ENCODE measurements around the gene DENND1A. TPM values are rescaled to one million over a fixed set of nuclear protein-coding genes. Genes with fewer than 3 reads are reported as not detected.
"Not testable (repeated sequence)": the region's sequence is repeated elsewhere in the genome, so short reads cannot be mapped to it uniquely, and the experiment has no call there.

The DENND1A gene
- polyA plus RNA-seq, 1 experiment: 16.2 TPM

DNA sequence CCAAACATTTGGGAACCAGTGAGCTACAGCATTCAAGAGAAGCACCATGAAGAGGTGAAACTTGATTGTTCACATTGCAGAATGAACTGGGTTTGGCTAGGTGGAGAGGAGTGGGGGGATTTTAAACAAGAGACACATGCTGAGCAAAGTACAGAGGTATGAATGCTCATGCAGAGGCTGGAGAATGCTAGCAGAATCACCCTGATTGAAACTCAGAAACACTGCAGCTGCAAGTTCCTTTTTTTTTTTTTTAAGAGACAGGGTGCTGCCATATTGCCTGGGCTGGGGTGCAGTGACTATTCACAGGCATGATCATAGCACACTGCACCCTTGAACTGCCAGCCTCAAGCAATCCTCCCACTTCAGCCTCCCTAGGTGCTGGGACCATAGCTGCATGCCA, 35.1 kb downstream of the DENND1A start:
- DNase-seq (ENCODE audit: low read depth, low spot score): no peak
- TF ChIP-seq, protein P1, sequence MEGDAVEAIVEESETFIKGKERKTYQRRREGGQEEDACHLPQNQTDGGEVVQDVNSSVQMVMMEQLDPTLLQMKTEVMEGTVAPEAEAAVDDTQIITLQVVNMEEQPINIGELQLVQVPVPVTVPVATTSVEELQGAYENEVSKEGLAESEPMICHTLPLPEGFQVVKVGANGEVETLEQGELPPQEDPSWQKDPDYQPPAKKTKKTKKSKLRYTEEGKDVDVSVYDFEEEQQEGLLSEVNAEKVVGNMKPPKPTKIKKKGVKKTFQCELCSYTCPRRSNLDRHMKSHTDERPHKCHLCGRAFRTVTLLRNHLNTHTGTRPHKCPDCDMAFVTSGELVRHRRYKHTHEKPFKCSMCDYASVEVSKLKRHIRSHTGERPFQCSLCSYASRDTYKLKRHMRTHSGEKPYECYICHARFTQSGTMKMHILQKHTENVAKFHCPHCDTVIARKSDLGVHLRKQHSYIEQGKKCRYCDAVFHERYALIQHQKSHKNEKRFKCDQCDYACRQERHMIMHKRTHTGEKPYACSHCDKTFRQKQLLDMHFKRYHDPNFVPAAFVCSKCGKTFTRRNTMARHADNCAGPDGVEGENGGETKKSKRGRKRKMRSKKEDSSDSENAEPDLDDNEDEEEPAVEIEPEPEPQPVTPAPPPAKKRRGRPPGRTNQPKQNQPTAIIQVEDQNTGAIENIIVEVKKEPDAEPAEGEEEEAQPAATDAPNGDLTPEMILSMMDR (IDR thresholded peaks at IDR 0.05; ENCODE audit: low read depth, low read length): no peak
- ChIA-PET POLR2A (no interaction called here), CTCF (interaction anchor here (0.6 kb wide), 1 partner anchor 110 kb away, joined by 4 read pairs; no protein-coding TSS in a partner anchor)
- H3K27me3 ChIP-seq (ENCODE audit: control insufficient read depth, insufficient read depth, low read length): no peaks in the 10 kb centered on the region
- no peak overlapping the region for H3K27ac ChIP-seq (ENCODE audit: low read depth, low read length)
- H3K9me3 ChIP-seq (ENCODE audit: control insufficient read depth, insufficient read depth, low read length): no peaks in the 10 kb centered on the region
- no peak overlapping the region for H3K4me3 ChIP-seq (ENCODE audit: low read depth, low read length)

DNA sequence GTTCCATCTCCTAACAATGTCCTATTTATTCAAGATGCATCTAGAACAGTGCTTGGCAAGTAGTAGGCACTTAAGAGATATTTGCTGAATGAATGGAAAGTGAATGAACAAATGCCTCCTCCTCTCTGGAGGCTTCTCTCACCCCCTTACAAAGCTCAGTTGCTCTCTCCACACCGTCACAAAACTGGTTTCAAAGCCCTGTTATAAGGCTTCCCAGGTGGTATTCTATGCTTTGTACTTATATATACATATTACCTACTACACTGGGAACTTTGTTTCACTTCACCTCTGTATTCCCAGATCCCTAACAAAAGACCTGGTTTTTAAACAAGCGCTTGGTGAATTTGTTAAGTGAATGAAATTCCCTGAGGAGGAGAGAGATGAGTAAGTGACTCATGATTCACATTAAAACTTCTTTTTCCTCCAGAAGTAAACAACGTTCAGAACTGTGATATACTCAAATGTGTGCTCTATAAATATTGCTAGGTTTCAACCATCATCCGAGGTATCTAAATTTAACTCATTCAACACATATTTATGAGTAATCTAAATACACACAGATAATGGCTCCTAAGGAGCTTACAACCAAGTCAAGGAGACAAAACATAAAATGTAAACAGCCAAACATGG, 36.0 kb downstream of the DENND1A start:
- TF ChIP-seq, protein P1 (IDR thresholded peaks at IDR 0.05; ENCODE audit: low read depth, low read length): no peak
- H3K27me3 ChIP-seq (ENCODE audit: control insufficient read depth, insufficient read depth, low read length): no peaks in the 10 kb centered on the region
- ChIA-PET CTCF (no interaction called here), POLR2A (interaction anchor here (0.6 kb wide), 1 partner anchor 10 kb away, joined by 4 read pairs; no protein-coding TSS in a partner anchor)
- H3K4me3 ChIP-seq (ENCODE audit: low read depth, low read length): no peak overlapping the region
- no peaks in the 10 kb centered on the region for H3K9me3 ChIP-seq (ENCODE audit: control insufficient read depth, insufficient read depth, low read length)
- no peak overlapping the region for H3K27ac ChIP-seq (ENCODE audit: low read depth, low read length)
- DNase-seq (ENCODE audit: low read depth, low spot score): peak; percentile 2

DNA sequence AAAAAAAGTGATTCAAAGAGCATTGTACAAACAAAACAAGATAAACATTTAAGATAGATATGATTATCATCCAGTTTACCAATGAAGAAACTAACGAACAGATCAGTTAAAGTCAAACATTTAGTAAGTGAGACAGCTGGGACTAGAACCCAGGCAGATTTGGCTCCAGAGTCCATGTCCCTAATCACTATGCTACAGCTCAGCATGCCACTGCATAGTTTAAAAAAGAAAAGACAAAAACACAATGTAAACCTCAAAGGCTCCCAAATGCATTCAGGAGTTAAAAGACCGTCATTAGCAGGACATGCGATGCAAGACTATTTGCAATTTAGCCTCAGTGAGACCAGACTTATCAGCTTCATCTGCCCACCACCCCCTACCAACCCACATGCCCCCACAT, 36.8 kb downstream of the DENND1A start:
- TF ChIP-seq, protein P1 (IDR thresholded peaks at IDR 0.05; ENCODE audit: low read depth, low read length): no peak
- no peak overlapping the region for H3K4me3 ChIP-seq (ENCODE audit: low read depth, low read length)
- H3K9me3 ChIP-seq (ENCODE audit: control insufficient read depth, insufficient read depth, low read length): no peaks in the 10 kb centered on the region; the same call in 1 of the 2 replicates
- no peak for DNase-seq (ENCODE audit: low read depth, low spot score)
- no peaks in the 10 kb centered on the region for H3K27me3 ChIP-seq (ENCODE audit: control insufficient read depth, insufficient read depth, low read length)
- ChIA-PET CTCF (no interaction called here), POLR2A (no interaction called here)
- H3K27ac ChIP-seq (ENCODE audit: low read depth, low read length): no peak overlapping the region

DNA sequence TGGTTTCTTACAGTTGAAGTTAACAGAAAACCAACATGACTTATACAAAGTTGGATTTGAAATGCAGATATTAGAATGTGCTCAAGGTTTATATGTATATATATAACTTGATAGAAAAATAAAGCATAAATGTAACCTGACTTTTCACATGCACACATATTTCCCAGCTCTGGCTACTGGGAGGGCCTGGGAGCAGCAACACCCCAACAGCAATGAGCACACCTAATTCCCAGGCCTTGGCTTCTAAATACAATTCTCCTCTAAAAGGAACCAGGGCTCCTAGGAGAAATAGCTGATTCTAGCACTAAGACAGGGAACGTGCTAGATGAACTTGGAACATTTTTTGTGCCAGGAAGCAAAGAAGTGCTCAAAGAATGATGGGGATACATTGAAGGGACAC, 42.1 kb downstream of the DENND1A start:
- Histone ChIP-seq H3K27me3 (ENCODE audit: control insufficient read depth, insufficient read depth, low read length) (no peaks in the 10 kb centered on the region), H3K9me3 (ENCODE audit: control insufficient read depth, insufficient read depth, low read length) (no peaks in the 10 kb centered on the region; the same call in 1 of the 2 replicates), H3K27ac (ENCODE audit: low read depth, low read length) (no peak overlapping the region), H3K4me3 (ENCODE audit: low read depth, low read length) (no peak overlapping the region)
- TF ChIP-seq, protein P1 (IDR thresholded peaks at IDR 0.05; ENCODE audit: low read depth, low read length): no peak
- no peak for DNase-seq (ENCODE audit: low read depth, low spot score)
- POLR2A ChIA-PET: no interaction called here
- CTCF ChIA-PET: no interaction called here

DNA sequence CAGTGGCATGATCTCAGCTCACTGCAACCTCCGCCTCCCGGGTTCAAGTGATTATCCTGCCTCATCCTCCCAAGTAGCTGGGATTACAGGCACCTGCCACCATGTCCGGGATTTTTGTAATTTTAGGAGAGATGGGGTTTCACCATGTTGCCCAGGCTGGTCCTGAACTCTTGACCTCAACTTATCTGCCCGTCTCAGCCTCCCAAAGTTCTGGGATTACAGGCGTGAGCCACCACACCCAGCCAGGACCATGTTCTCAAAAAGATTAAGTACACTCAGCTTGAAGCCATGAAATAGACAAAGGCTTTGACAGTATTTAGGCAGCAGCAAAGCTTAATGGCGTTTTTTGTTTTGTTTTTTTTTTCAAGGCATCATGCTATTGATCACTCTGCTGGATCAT, 44.1 kb downstream of the DENND1A start:
- H3K27ac ChIP-seq (ENCODE audit: low read depth, low read length); POLR2A ChIA-PET; CTCF ChIA-PET; H3K9me3 ChIP-seq (ENCODE audit: control insufficient read depth, insufficient read depth, low read length); H3K27me3 ChIP-seq (ENCODE audit: control insufficient read depth, insufficient read depth, low read length); H3K4me3 ChIP-seq (ENCODE audit: low read depth, low read length); DNase-seq (ENCODE audit: low read depth, low spot score): not testable (repeated sequence)
